ENCODE measurements around the gene LMOD2. TPM values are rescaled to one million over a fixed set of nuclear protein-coding genes. Genes with fewer than 3 reads are reported as not detected.

LMOD2 gene
- polyA plus RNA-seq, 3 donors: 0.09 TPM; not detected in 2

DNA sequence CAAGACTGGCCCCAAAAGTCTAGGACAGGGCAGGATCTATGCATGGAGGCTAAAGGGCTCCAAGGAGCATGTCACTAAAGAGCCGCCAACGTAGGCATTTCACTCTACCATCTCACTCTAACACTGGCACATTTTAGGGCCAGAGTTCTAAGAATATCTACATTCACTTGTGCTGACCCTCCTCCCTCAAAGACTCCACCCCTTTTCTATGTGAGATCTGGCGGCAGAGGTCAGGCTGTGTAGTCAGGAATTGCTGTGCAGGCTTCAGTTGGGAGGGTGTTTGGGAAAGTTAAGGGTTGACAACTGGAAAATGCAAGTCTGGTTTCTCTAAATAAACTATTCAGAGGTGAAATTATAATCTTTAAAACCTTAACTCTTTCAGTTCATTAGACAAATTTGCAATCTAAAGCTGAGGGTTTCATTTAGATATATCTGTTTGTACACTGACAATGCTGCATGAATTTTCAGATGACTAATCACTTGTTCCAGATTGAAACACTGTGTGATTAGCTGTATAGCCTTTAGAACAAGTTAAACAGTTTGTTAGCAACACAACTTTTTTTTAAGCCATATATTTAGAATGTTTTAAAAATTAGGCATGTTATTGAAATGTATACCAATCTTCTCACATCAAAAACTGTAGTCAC, 18.2 kb downstream of the LMOD2 start:
- H3K4me3 Mint-ChIP-seq: no peak overlapping the region
- H3K27ac Mint-ChIP-seq: no peak overlapping the region
- TF ChIP-seq, protein P1, sequence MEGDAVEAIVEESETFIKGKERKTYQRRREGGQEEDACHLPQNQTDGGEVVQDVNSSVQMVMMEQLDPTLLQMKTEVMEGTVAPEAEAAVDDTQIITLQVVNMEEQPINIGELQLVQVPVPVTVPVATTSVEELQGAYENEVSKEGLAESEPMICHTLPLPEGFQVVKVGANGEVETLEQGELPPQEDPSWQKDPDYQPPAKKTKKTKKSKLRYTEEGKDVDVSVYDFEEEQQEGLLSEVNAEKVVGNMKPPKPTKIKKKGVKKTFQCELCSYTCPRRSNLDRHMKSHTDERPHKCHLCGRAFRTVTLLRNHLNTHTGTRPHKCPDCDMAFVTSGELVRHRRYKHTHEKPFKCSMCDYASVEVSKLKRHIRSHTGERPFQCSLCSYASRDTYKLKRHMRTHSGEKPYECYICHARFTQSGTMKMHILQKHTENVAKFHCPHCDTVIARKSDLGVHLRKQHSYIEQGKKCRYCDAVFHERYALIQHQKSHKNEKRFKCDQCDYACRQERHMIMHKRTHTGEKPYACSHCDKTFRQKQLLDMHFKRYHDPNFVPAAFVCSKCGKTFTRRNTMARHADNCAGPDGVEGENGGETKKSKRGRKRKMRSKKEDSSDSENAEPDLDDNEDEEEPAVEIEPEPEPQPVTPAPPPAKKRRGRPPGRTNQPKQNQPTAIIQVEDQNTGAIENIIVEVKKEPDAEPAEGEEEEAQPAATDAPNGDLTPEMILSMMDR (IDR thresholded peaks at IDR 0.05): no peak
- peaks cover 0 to 5% (median 3%) of the 10 kb centered on the region in 3 donors for H3K27me3 Mint-ChIP-seq (ENCODE audit: low read depth in 3 of 3)
- H3K9me3 ChIP-seq (replicated peaks in 1 of 2; ENCODE audit: control insufficient read depth in 1 of 2, insufficient read depth in 1 of 2, low read length in 2 of 2): no peaks in the 10 kb centered on the region
- H3K27ac ChIP-seq (ENCODE audit: low read depth in 1 of 2, low read length in 2 of 2): no peak overlapping the region
- H3K9me3 Mint-ChIP-seq: no peaks in the 10 kb centered on the region
- no peaks in the 10 kb centered on the region for H3K4me1 ChIP-seq (ENCODE audit: control insufficient read depth in 1 of 2, insufficient read depth in 2 of 2, low read length in 2 of 2)
- no peaks in the 10 kb centered on the region for H3K27me3 ChIP-seq (ENCODE audit: control insufficient read depth in 2 of 2, insufficient read depth in 2 of 2, low read length in 2 of 2)
- H3K9ac ChIP-seq (ENCODE audit: insufficient read depth, low read length, poor library complexity, severe bottlenecking): no peak overlapping the region
- H3K4me2 ChIP-seq (replicated peaks; ENCODE audit: extremely low read depth, low read length, poor library complexity, severe bottlenecking): no peak overlapping the region
- intact Hi-C loops (cut with micrococcal nuclease): no loop called here
- H2AFZ ChIP-seq (ENCODE audit: insufficient read depth, low read depth, low read length, poor library complexity, severe bottlenecking): no peak overlapping the region
- no peak for DNase-seq
- H3K36me3 ChIP-seq (replicated peaks in 1 of 2; ENCODE audit: control insufficient read depth in 1 of 2, insufficient read depth in 2 of 2, low read length in 2 of 2): no peaks in the 10 kb centered on the region
- no peaks in the 10 kb centered on the region for H4K20me1 ChIP-seq (ENCODE audit: insufficient read depth, low read length)
- WGBS (ENCODE audit: insufficient coverage): 100% methylated on average over 2 of the region's 3 CpGs
- H3K4me3 ChIP-seq (replicated peaks in 1 of 3; ENCODE audit: low read depth in 2 of 3, low read length in 3 of 3): no peak overlapping the region
- no peaks in the 10 kb centered on the region for H3K79me2 ChIP-seq (ENCODE audit: insufficient read depth, low read length)
- peaks cover 1% of the 10 kb centered on the region for H3K4me1 Mint-ChIP-seq
- H3K36me3 Mint-ChIP-seq: peaks cover 0 to under 1% of the 10 kb centered on the region in 2 donors

DNA sequence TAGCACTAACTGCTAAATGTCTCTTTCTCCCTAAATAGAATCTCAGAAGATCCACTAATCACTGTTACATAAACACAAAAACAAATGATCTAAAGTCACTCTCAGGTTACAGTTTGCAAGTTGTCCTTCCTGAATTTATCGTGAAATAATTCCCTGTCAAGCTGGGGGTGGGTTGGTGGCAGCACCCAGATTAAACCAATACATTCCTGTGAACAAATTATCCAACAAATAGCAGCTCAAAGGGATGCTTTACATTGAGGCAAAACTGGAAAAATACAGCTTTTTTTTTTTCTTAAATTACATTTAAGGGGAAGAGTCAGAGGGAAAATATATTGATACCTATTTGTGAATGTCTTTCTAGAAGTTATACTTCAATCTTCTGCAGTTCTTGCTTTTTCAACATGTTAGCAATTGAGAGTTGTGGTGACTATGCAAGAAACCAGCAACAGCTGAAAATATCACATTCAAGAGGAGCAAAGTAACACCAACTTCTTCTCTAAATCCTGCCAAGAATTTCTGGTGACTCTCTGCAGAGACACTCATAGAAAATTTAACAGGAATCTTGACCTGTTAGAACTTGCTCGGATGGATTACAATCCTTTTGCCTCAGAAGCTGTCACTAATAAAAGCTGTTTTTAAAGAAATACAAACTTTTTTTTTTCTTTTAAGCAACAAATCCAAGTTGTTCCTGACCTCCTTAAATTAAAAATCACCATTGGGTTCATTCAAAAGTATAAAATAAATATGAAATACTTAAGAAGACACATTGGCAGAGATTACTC, 18.9 kb downstream of the LMOD2 start:
- Histone ChIP-seq H3K27me3 (ENCODE audit: control insufficient read depth in 2 of 2, insufficient read depth in 2 of 2, low read length in 2 of 2) (no peaks in the 10 kb centered on the region), H3K79me2 (ENCODE audit: insufficient read depth, low read length) (no peaks in the 10 kb centered on the region), H3K4me2 (replicated peaks; ENCODE audit: extremely low read depth, low read length, poor library complexity, severe bottlenecking) (no peak overlapping the region), H3K4me1 (ENCODE audit: control insufficient read depth in 1 of 2, insufficient read depth in 2 of 2, low read length in 2 of 2) (no peaks in the 10 kb centered on the region), H4K20me1 (ENCODE audit: insufficient read depth, low read length) (no peaks in the 10 kb centered on the region), H3K9me3 (replicated peaks in 1 of 2; ENCODE audit: control insufficient read depth in 1 of 2, insufficient read depth in 1 of 2, low read length in 2 of 2) (no peaks in the 10 kb centered on the region), H3K36me3 (replicated peaks in 1 of 2; ENCODE audit: control insufficient read depth in 1 of 2, insufficient read depth in 2 of 2, low read length in 2 of 2) (no peaks in the 10 kb centered on the region), H3K4me3 (replicated peaks in 1 of 3; ENCODE audit: low read depth in 2 of 3, low read length in 3 of 3) (no peak overlapping the region), H2AFZ (ENCODE audit: insufficient read depth, low read depth, low read length, poor library complexity, severe bottlenecking) (no peak overlapping the region), H3K27ac (ENCODE audit: low read depth in 1 of 2, low read length in 2 of 2) (no peak overlapping the region), H3K9ac (ENCODE audit: insufficient read depth, low read length, poor library complexity, severe bottlenecking) (no peak overlapping the region)
- H3K9me3 Mint-ChIP-seq: no peaks in the 10 kb centered on the region
- H3K4me1 Mint-ChIP-seq: peaks cover 1% of the 10 kb centered on the region
- no peak overlapping the region for H3K4me3 Mint-ChIP-seq
- WGBS (ENCODE audit: insufficient coverage): no CpG with 5 or more reads among the region's 2 CpGs
- H3K27ac Mint-ChIP-seq: no peak overlapping the region
- TF ChIP-seq, protein P1 (IDR thresholded peaks at IDR 0.05): no peak
- intact Hi-C loops (cut with micrococcal nuclease): no loop called here
- DNase-seq: no peak
- H3K36me3 Mint-ChIP-seq: peaks cover 5 to 6% of the 10 kb centered on the region in 2 donors
- H3K27me3 Mint-ChIP-seq (ENCODE audit: low read depth in 3 of 3): peaks cover 0 to 5% (median 3%) of the 10 kb centered on the region in 3 donors
